SJCRH30 (cell line): ENCODE measurements around the gene FHAD1. TPM values are rescaled to one million over a fixed set of nuclear protein-coding genes. Genes with fewer than 3 reads are reported as not detected.
A peak's percentile ranks its signal among the peaks of the same experiment; 100 is the strongest.

Experiments used
- DNase-seq, 2 experiments: peaks; one replicate each; pipeline ENCODE4 v3.0.0-alpha.2; 2015 to 2020
- H3K27ac ChIP-seq: fragments of 250-450 bp; sonication (Bioruptor Pico); 2 replicates; pipeline ENCODE4 v1.5.1; 2020; ENCODE audit warnings: mild to moderate bottlenecking, moderate library complexity
- H3K27me3 ChIP-seq: fragments of 250-450 bp; sonication (Bioruptor Pico); 2 replicates; pipeline ENCODE4 v1.5.1; 2020; ENCODE audit warnings: mild to moderate bottlenecking, moderate library complexity
- H3K36me3 ChIP-seq: fragments of 250-450 bp; sonication (Bioruptor Pico); 2 replicates; pipeline ENCODE4 v1.5.1; 2020; ENCODE audit warnings: mild to moderate bottlenecking, moderate library complexity
- H3K4me1 ChIP-seq: fragments of 250-450 bp; sonication (Bioruptor Pico); 2 replicates; pipeline ENCODE4 v1.5.1; 2020; ENCODE audit warnings: mild to moderate bottlenecking, moderate library complexity
- H3K4me3 ChIP-seq: fragments of 250-450 bp; sonication (Bioruptor Pico); 2 replicates; pipeline ENCODE4 v1.5.1; 2020; ENCODE audit warnings: mild to moderate bottlenecking, moderate library complexity
- H3K9me3 ChIP-seq: fragments of 250-450 bp; sonication (Bioruptor Pico); replicated peaks from 2 replicates; pipeline ENCODE4 v1.5.1; 2020; ENCODE audit warnings: mild to moderate bottlenecking, moderate library complexity
- total RNA-seq: library from RNA; depleted of rRNA; stranded (reverse); fragments of >200 nt; shearing (Covaris generic); gene quantifications from 2 replicates; pipeline ENCODE4 v1.2.3, GENCODE V29; 2014

FHAD1 gene
- total RNA-seq, 1 experiment from 2014 or later: 1.7 TPM

DNA sequence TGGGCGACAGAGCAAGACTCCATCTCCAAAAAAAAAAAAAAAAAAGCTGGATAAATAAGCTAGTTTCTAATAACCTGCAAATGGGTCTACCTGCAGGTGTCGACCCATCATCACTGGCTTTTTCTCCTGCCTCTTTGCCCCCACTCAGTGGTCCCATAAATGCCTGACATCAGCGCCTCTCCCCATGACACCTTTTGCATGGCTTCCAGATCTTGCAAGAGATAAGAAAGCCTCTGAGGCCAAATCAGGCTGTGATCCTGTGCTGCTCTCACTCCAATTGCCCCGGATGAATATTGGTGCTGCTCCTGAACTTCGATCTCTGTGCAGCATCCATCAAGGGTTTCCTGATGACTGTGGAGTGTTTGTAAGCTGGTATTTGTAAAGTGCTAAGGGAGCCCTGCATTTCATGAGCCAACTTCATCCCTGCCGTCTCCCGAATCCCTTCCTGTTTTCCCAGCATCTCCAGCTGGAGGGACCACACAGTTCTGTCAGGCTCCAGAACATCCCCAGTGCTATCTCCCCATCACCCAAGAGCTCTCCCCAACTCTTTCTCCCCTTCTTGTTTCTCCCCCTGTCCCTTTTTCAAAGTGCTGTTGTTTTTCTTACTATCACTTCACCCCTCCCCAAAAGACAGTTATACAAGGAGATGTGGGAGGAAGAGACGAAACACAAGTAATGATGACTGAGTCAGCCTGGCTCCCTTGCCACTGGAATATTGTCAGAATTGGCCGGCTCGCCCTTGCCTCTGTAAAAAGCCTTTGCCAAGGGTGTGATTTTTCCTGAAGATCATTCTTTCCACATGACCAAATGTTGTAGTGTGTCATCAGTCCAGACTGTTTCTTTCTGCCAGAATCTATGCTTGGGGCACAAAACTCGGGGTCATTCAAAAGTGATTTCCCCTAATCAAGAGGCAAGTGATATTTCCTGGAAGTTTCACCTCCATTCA lies 159.9 kb downstream of the FHAD1 start:
- H3K9me3 ChIP-seq: no peaks in the 10 kb centered on the region
- H3K4me3 ChIP-seq: no peak overlapping the region
- no peak for DNase-seq
- H3K36me3 ChIP-seq: no peaks in the 10 kb centered on the region
- H3K4me1 ChIP-seq: peaks cover 6% of the 10 kb centered on the region
- H3K27ac ChIP-seq: no peak overlapping the region
- no peaks in the 10 kb centered on the region for H3K27me3 ChIP-seq

DNA sequence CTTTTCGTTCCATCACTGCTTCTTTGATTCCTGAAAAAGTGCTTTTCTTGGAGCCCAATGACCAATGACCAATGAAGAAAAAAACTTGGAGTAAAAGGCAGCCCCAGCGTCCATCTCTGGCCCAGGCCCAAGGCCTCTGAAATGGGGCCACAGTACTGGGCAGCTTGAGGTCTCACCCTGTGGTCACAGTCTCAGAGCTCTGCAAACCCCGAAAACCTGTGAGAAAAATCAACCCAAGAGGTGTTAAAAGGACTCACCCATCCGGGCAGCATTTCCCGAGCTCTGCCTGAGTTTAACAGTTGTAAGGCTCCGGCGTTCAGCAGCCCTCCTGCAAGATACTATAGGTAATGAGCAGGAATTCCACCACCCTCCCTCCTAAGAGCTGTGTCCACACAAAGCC lies 160.6 kb downstream of the FHAD1 start:
- no peak overlapping the region for H3K4me3 ChIP-seq
- no peak for DNase-seq
- H3K36me3 ChIP-seq: peaks cover 2% of the 10 kb centered on the region; the same call in 1 of the 2 replicates
- H3K27ac ChIP-seq: no peak overlapping the region
- H3K4me1 ChIP-seq: peaks cover 13% of the 10 kb centered on the region
- no peaks in the 10 kb centered on the region for H3K9me3 ChIP-seq
- no peaks in the 10 kb centered on the region for H3K27me3 ChIP-seq

DNA sequence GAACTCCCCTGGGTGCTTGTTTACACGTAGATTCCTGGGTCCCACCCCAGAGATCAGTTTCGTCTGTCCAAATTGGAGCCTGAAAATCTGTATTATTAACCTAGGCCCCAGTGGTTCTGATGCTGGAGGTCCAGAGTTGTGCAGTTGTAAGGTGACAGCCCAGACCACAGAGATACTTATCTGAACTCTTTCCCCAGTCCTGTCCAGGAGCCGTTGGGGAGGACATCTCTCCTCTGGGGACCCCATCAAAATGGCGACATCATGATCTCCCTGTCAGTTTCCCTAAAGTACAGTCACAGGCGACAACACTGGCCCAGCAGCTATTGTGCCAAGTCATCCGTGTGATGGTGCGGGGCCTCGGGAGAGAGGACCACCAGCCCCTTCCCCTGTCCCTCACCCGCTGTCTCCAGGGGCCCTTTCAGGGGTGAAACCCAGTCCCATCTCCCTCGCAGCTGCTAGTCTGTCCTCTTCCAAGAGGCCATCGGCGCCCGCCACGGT lies 161.9 kb downstream of the FHAD1 start:
- no peaks in the 10 kb centered on the region for H3K9me3 ChIP-seq
- H3K4me3 ChIP-seq: peak overlapping the region; percentile 86
- H3K36me3 ChIP-seq: peaks cover 9% of the 10 kb centered on the region; the same call in 1 of the 2 replicates
- DNase-seq: no peak
- peak overlapping the region; percentile 39 for H3K27ac ChIP-seq
- H3K4me1 ChIP-seq: peaks cover 21% of the 10 kb centered on the region
- no peaks in the 10 kb centered on the region for H3K27me3 ChIP-seq

DNA sequence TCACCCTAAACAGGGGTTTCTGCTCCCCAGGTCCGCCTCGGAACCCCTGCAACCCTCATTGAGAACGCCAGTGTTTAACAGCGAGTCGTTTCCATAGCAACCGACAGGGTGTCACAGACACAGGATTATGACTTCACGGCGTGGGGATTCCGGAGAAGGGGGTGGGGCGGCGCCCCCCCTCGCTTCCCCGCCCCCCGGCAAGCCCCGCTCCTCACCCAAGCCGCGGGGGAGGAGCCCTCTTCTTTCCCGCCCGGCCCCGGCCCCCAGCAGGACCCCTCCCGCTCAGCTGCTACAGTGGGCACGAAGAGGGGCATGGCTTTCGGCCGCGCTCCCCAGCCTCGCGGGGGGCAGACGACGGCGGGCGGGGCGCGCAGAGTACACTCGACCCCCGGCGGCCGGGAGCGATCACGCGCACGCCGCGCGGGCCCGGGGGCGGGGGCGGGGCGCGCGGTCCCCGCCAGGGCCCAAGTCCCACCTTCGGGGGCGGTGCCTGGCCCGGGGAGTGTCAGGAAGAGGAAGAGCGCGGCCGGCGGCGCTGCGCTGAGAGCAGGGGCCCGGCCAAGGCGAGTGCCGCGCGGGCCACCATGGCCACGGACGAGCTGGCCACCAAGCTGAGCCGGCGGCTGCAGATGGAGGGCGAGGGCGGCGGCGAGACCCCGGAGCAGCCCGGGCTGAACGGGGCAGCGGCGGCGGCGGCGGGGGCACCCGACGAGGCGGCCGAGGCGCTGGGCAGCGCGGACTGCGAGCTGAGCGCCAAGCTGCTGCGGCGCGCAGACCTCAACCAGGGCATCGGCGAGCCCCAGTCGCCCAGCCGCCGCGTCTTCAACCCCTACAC lies 162.6 kb downstream of the FHAD1 start, which contains the start of gene EFHD2:
EFHD2 (plus strand) TSS at position 501 of the 835 bp plus-strand sequence; CDS start at position 585, 84 bp downstream.
- peaks cover 14% of the 10 kb centered on the region; the same call in 1 of the 2 replicates for H3K36me3 ChIP-seq

DNA sequence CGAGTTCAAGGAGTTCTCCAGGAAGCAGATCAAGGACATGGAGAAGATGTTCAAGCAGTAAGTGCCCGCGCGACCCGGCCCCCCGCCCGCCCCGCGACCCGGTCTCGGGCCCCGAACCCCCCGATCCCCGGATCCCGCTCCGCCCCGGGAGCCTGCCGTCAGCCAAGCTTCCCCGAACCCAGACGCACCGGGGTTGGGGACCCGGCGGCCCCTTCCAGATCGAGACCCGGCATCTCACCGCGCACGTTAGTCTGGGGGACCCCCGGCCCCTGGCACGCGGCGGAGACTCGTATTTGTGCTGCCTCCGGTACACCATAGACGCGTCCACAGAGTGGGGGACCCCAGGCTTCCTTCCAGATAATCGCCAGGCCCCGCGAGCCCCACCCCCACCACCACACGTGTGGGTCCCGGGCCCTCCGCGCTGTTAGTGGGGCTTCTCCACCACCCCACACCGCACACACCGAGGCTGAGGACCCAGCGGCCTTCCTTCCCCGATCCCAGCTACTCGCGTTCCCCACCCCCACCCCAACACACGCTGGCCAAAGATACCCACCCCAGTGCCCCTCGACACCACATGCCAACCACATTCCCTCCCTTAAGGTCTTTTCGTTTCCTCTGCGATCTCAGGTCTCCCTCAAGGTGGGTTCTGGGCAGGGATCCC lies 163.3 kb downstream of the FHAD1 start:
- H3K4me1 ChIP-seq: peaks cover 21% of the 10 kb centered on the region
- H3K36me3 ChIP-seq: peaks cover 20% of the 10 kb centered on the region; the same call in 1 of the 2 replicates
- peak overlapping the region; percentile 86 for H3K4me3 ChIP-seq
- no peaks in the 10 kb centered on the region for H3K9me3 ChIP-seq
- no peaks in the 10 kb centered on the region for H3K27me3 ChIP-seq
- DNase-seq: peak; percentile 27 to 49
- H3K27ac ChIP-seq: peak overlapping the region; percentile 40; the same call in 1 of the 2 replicates

More for the DNA sequence above, 162.6 kb downstream of the FHAD1 start, which contains the start of gene EFHD2:
- H3K9me3 ChIP-seq: no peaks in the 10 kb centered on the region
- no peaks in the 10 kb centered on the region for H3K27me3 ChIP-seq
- DNase-seq: peak; percentile 93 to 94
- peaks cover 21% of the 10 kb centered on the region for H3K4me1 ChIP-seq
- peak within 1 kb of the TSS; percentile 40 for H3K27ac ChIP-seq
- H3K4me3 ChIP-seq: peak within 1 kb of the TSS; percentile 86

DNA sequence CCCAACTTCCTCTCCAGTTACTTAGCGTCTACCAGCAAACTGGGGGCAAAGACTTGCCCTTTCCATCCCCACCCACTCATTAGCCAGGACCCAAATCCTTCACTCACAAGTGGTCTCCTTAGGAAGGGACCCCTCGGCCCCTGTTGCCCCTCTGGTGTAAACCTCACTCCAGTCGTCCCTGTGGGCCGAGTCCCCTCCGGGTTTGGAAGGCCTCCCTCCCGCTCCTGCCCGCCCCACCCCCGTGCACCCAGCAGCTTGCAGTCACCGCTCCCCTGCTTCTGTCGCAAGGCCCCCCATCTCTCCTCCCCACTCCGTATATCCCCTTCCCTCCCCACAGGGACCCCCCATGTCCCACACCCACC lies 163.8 kb downstream of the FHAD1 start:
- H3K4me1 ChIP-seq: peaks cover 24% of the 10 kb centered on the region

DNA sequence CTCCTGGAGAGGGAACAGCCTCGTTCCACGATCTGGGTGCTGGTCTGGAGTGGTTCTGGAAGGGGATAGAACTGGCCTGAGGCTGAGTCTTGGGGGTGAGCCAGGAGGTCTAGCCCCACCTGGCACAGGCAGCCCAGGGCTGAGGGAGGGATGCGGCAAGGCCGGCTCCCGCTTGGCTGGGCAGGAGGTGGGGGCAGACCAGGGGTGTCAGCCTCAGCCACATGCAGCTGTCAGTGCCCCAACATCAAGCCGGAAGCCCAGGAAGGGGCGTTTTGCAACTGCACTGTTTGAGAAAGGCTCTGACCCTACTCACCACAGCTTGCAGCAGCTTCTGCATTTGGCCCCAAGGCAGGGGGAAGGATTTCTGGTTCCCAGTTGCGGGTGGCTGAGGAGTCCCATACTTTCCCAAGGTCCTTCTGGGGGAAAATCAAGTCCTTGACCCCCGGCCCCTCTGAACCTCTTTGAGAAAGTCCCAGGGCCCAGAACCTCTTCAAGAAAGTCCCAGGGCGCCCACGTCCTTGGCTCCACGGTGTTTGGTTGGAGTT lies 164.6 kb downstream of the FHAD1 start:
- peak overlapping the region; percentile 49 for H3K27ac ChIP-seq
- no peaks in the 10 kb centered on the region for H3K9me3 ChIP-seq
- peaks cover 27% of the 10 kb centered on the region; the same call in 1 of the 2 replicates for H3K36me3 ChIP-seq
- peaks cover 32% of the 10 kb centered on the region for H3K4me1 ChIP-seq
- peak; percentile 86 to 91 for DNase-seq
- peak overlapping the region; percentile 86 for H3K4me3 ChIP-seq
- H3K27me3 ChIP-seq: no peaks in the 10 kb centered on the region

More for the DNA sequence above, 163.8 kb downstream of the FHAD1 start:
- peak overlapping the region; percentile 40; the same call in 1 of the 2 replicates for H3K27ac ChIP-seq
- peaks cover 25% of the 10 kb centered on the region; the same call in 1 of the 2 replicates for H3K36me3 ChIP-seq
- no peak for DNase-seq
- H3K9me3 ChIP-seq: no peaks in the 10 kb centered on the region
- H3K27me3 ChIP-seq: no peaks in the 10 kb centered on the region
- peak overlapping the region; percentile 86 for H3K4me3 ChIP-seq

DNA sequence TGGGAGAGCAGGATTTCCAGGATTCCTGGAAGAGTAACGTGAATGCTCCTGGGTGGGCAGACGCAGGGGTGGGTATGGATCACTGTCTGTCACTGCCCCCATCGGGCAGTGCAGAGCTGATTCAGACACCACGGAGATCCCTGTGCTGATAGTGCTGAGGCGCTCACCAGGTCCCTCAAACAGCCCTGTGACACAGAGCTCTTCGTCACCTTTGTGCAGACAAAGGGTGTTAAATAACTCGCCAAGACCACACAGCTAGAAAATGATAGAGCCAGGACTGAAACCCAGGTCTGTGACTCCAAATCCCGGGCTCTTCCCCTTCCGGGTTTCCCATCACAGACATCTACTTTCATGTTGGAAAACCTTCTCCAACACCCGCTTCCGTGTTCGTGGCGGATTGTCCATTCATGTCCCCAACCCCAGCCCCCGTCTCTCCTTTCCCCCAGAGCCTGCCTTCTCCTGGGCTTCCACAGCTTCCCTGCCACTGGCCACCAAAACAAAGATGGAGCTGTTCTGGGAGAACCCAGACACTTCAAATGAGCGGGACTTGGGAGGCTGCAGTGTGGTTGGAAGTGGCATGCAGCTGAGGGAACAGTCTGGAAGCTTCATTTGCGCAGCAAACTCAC lies 165.3 kb downstream of the FHAD1 start:
- Histone ChIP-seq H3K36me3 (peaks cover 27% of the 10 kb centered on the region; the same call in 1 of the 2 replicates), H3K27ac (peak overlapping the region; percentile 49), H3K4me3 (peak overlapping the region; percentile 86), H3K9me3 (no peaks in the 10 kb centered on the region), H3K27me3 (no peaks in the 10 kb centered on the region), H3K4me1 (peaks cover 38% of the 10 kb centered on the region)
- peak; percentile 56 to 67 for DNase-seq

DNA sequence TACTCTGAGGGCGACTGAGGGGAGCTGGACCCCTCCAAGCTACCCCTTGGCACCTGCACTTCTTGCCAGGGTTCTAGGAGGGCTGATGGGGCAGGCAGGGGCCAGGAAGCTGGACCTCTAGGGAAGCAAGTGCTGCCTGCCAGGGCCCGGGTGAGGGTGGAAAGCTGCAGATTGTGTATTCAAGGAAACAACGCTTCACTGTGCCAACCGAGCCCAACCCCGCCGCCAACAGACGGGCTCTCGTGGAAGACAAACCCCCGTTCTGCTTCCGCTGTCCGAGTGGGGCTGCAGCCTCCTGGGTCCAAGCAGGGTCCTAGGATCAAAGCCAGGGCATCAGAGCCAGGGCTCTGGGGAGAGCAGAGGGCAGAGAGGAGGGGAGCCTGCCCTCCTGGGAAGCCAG lies 165.8 kb downstream of the FHAD1 start:
- H3K9me3 ChIP-seq: no peaks in the 10 kb centered on the region
- H3K36me3 ChIP-seq: peaks cover 27% of the 10 kb centered on the region; the same call in 1 of the 2 replicates
- H3K4me3 ChIP-seq: no peak overlapping the region
- H3K4me1 ChIP-seq: peaks cover 42% of the 10 kb centered on the region
- peak overlapping the region; percentile 49; the same call in 1 of the 2 replicates for H3K27ac ChIP-seq
- DNase-seq: no peak
- H3K27me3 ChIP-seq: no peaks in the 10 kb centered on the region

DNA sequence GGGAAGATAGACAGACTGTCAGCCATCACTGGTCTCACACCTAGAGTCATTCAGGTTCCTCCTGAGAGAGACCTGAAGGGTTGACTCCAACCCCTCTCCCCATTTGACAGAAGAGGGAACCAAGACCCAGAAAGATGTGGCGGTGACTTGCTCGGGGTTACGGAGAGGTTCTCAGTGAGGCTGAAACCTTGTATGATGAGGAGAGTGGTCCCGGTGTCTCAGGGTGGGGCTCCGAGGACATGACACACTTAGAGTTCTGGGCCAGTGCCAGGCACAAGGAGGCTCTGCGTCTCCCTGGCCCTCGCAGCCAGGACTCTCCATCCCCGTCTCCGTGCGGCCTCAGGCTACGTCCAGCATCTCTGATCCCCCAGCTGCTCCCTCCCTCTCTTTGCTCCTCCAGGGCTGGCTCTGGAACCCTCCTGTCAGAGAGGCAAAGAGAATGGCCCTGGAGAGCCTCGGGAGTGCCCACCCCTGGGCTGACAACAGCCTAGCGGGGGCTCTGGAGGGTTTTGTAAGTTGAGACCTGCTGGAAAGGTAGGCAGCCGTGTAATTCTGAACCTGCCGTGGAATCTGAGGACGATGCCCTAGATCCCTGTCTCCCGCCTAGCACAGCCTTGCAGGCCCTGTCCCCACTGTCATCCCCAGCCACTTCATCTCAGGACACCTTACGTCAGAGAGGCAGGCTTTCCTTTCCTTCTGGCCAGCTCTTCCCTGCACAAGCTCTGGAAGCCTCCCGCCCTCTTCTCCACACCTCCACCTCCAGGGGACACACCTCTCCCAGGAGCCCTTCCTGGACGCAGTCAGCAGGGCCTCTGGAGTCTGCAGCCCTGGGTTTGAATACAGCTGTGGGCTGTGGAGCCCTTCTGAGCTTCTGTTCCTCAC lies 166.8 kb downstream of the FHAD1 start:
- Histone ChIP-seq H3K27ac (no peak overlapping the region), H3K27me3 (no peaks in the 10 kb centered on the region), H3K36me3 (peaks cover 27% of the 10 kb centered on the region; the same call in 1 of the 2 replicates), H3K4me3 (no peak overlapping the region), H3K4me1 (peaks cover 44% of the 10 kb centered on the region), H3K9me3 (no peaks in the 10 kb centered on the region)
- DNase-seq: no peak

DNA sequence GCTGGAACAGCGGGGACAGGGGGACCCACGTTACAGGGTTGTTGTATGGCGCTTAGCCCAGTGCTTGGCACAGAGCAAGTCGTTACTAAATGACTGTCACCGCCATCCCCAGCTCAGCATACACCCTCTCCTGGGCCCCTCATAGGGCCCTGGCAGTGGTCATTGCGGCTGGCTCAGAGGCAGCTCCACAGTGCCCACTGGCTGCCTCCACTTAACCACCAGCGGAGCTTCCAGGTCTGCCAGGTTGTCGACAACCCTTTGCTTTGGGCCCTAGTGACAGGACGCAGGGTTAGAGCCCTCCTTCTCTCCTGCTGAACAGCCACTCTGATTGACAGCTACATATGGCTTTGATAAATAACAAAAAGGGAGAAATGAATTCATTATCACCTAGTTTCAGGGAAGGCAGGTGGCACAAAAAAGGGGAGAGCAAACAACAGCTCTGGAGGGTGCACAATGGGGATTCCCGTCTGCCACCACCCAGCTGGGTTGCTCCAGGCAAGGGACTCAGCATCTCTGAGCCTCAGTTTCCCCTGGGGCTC lies 167.5 kb downstream of the FHAD1 start:
- peaks cover 27% of the 10 kb centered on the region; the same call in 1 of the 2 replicates for H3K36me3 ChIP-seq
- H3K27me3 ChIP-seq: no peaks in the 10 kb centered on the region
- no peak overlapping the region for H3K27ac ChIP-seq
- peaks cover 44% of the 10 kb centered on the region for H3K4me1 ChIP-seq
- DNase-seq: no peak
- H3K9me3 ChIP-seq: no peaks in the 10 kb centered on the region
- H3K4me3 ChIP-seq: no peak overlapping the region
